Measurements from ENCODE around the gene GPC4.

- TF ChIP-seq CTCF (conservative IDR thresholded peaks at IDR 0.05 in 1 of 2, IDR thresholded peaks at IDR 0.05 in 1 of 2; ENCODE audit: extremely low read depth in 1 of 2, insufficient read depth in 1 of 2, low read depth in 1 of 2, low read length in 2 of 2) = no peak
- TF ChIP-seq EZH2 (IDR thresholded peaks at IDR 0.05; ENCODE audit: borderline replicate concordance, low read length) = no peak
Observed at GRCh38 chrX:133454924-133455323, 39.6 kb upstream of the GPC4 start.
